Activated CD8-positive, alpha-beta memory T cell treated with anti-CD3 and anti-CD28 coated beads, Interleukin-2, amount 50 U/mL, for 1 hour (primary cell): ENCODE data around the gene RGMA.
"Not testable (repeated sequence)": the region's sequence is repeated elsewhere in the genome, so short reads cannot be mapped to it uniquely, and the experiment has no call there.

Experiments
- DNase-seq: peaks from one replicate; pipeline ENCODE4 v3.0.0-alpha.2; 2020; ENCODE audit errors: extremely low read depth

RGMA gene

GRCh38 chr15:93048426-93048721 lies 40.6 kb downstream of the RGMA start:
- DNase-seq: no peak

- no peak for DNase-seq
Observed at GRCh38 chr15:93047621-93048425, 41.2 kb downstream of the RGMA start.

- DNase-seq: no peak
Observed at GRCh38 chr15:93046721-93047120, 42.3 kb downstream of the RGMA start.

- DNase-seq: no peak
Observed at GRCh38 chr15:93046120-93046519, 42.9 kb downstream of the RGMA start.

- no peak for DNase-seq
Observed at GRCh38 chr15:93045191-93045785, 43.7 kb downstream of the RGMA start.

- no peak for DNase-seq
Observed at GRCh38 chr15:93044301-93045190, 44.5 kb downstream of the RGMA start.

GRCh38 chr15:93043621-93044300 lies 45.2 kb downstream of the RGMA start:
- no peak for DNase-seq

GRCh38 chr15:93042691-93043378 lies 46.2 kb downstream of the RGMA start:
- no peak for DNase-seq

GRCh38 chr15:93042211-93042610 lies 46.8 kb downstream of the RGMA start:
- DNase-seq: no peak

GRCh38 chr15:93041159-93041547 lies 47.9 kb downstream of the RGMA start:
- no peak for DNase-seq

- DNase-seq: no peak
Observed at GRCh38 chr15:93040288-93041158, 48.5 kb downstream of the RGMA start.

GRCh38 chr15:93039562-93040287 lies 49.3 kb downstream of the RGMA start:
- DNase-seq: not testable (repeated sequence)

- no peak for DNase-seq
Observed at GRCh38 chr15:93037820-93038705, 50.9 kb downstream of the RGMA start.

GRCh38 chr15:93036951-93037819 lies 51.8 kb downstream of the RGMA start:
- no peak for DNase-seq

GRCh38 chr15:93035953-93036810 lies 52.8 kb downstream of the RGMA start:
- no peak for DNase-seq

GRCh38 chr15:93035092-93035915 lies 53.7 kb downstream of the RGMA start:
- no peak for DNase-seq
